ENCODE data around the gene CCDC186.

Gene CCDC186

GRCh38 chr10:114103284-114103683, 70.7 kb downstream of the CCDC186 start:
- peak; percentile 86 to 95 for DNase-seq

GRCh38 chr10:114102256-114102655, 71.7 kb downstream of the CCDC186 start:
- DNase-seq = peak; percentile 58 to 72

DNA sequence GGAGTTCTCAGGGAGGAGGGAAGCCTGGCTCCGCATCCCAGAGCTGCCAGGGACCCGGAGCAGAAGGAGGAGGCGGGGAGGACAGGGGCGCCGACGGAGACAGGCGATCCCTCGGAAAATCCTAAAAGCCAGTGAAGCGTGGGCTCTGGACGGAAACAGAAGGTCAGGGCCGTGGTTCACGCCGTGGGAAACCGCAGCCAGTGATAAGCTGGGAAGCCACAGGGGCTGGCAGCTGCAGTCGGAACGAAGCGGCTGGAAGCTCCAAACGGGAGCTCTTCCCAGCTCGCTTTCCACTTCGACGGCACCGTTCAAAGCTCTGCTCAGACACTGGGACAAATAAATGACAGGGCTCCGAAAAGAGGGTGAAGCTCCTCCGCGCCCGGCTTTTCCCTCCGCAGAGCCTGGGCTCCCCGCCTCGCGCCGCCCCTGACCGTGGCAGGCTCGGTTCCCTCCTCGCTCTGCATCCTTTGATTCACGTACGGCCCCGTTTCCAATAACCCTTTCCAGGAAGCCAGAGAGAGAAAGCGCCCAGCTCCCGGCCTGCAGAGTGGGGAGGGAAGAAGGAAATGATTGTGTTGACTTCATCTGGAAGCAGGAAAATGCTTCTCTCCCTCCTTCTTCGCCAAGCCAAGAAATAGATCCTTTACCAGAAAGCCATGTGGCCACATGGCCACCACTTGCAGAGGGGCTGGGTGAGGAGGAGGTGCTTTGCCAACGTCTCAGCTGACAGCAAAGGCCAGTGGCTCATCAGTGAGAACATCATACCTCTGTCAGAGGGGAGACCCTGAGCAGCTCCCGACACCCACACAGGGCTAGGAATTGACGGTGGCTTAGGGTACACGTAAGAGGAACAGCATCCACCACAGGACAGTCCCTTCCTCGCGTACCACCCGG, 72.9 kb downstream of the CCDC186 start:
- DNase-seq = peak; percentile 43 to 50

- no peak for DNase-seq
Observed at GRCh38 chr10:114096864-114097263, 77.1 kb downstream of the CCDC186 start.

DNA sequence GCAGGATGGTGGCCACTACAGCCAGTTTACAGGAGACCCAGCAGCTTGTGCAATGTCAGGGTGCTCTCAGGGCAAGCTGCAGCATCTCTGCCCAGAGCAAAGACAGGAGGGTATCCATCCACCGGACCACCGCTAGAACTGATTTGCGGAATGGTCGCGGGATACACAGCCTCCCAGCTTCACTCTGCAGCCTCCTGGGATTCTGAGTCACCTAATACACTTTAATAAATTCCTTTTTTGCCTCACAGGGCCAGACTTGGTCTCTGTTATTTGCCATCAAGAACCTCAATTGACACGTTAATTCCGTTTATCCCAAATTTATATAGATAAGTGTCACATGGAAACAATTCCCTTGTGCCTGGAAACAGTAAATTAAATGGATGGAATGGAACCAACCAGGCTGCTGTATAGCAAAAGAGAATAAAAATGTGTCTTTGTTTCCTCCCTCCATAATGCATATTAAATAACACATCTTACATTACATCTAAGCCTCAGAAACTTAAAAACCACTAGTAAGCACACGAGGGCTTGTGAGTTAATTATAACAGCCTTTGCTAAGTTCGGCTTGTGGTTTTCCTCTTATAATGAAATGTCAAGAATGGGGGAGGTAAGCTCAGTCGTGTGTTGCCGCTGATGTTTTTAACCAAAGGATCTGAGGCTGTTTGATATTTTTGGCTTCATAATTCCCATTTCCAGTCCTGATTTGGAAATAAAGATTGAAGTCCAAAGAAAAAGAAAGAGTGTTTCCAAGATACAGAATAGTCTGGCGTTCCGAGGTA, 78.3 kb downstream of the CCDC186 start:
- peak; percentile 95 to 96 for DNase-seq

DNA sequence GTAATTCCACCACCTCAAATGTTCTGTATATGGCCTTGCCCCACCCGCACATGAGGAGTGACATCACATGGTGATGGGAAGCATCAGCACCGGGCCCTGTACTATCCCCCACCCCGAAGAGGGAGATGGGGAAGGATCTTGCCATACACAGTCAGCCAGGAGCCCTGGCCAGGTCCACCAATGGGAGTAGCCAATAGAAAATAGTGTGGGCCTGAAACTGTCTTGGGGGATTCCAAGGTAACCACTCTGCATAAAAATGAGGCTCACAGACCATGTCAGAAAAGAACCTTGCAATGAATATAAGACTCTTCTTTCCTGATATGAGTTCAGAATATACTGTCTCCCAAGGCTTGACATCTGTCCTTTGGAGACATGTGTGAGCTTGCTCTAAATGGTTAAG, 79.2 kb downstream of the CCDC186 start:
- DNase-seq = no peak

GRCh38 chr10:114087655-114088054, 86.3 kb downstream of the CCDC186 start:
- peak; percentile 16 to 28 for DNase-seq

DNA sequence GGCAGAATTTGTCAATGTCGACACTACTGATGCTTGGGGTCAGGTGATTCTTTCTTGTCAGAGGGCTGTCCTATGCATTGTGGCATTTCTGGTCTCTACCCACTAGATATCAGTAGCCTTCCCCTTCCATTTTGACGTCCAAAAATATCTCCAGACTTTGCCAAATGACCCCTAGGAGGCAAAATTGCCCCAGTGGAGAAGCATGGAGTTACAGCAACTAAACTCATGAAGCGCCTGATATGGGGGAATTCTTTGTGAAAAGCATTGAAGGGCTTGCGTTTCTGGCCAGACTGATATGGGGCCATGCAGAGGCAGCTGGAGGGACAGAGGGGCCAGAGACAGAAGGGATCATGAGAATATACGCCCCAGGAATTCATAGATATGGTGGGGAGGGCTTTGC, 86.7 kb downstream of the CCDC186 start:
- peak; percentile 18 to 25 for DNase-seq

- peak in 1 of 2 experiments; percentile 30 for DNase-seq
Observed at GRCh38 chr10:114084215-114084614, 89.8 kb downstream of the CCDC186 start.

DNA sequence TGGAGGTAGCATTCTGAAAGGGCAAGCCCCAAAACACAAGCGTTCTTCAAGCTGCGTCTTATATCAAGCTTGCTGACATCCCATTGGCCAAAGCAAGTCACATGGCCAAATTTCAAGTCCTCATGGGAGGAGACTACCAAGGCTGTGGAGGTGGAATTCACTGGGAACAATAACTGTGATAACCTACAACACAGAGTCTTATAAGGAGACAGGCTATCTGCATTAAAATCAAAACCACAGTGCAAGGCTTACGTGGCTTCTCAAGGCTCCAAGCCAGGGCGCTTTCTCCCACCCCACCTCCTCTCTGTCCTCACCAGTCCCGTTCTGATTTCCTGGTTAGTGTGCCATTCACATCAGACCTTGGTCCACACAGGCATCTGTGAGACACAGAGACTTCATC, 91.0 kb downstream of the CCDC186 start:
- no peak for DNase-seq

- no peak for DNase-seq
Observed at GRCh38 chr10:114081911-114082583, 92.0 kb downstream of the CCDC186 start.

DNA sequence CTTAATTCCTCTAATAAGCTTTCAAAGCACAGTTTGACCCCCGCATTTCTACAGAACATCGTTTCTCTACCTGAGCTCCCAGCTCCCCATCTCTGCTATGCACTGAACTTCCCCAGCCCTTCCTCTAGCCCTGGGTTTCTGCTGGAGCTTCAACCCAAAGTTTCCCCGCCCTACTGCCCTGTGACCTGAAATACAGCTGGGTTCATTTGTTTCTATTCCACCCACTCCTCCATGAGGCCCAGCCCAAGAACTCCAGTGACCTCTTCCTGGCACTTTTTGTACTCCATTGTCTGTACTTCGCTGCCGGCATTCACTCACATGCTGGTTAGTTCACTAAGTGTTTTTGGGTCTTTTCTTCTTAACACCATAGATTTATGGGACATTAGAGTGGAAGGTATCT, 94.6 kb downstream of the CCDC186 start:
- DNase-seq = no peak

DNA sequence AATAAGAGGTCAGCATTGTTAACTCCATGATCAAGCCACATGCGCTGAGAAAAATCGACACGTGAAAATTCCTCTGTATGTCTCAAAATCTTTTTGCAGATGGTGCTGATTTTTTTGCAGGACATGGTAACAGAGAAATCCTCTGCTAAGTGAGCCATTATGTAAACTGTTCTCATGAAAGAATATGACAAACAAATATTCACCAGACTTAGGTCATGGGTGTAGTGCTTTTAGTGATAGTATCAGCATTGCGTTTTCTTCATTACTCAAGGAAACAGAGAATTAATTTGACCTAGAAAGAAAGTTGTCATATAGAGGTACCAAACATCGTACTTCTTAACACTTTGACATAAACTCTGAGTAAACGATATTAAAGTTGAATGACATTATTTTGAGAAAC, 95.7 kb downstream of the CCDC186 start:
- DNase-seq = no peak

DNA sequence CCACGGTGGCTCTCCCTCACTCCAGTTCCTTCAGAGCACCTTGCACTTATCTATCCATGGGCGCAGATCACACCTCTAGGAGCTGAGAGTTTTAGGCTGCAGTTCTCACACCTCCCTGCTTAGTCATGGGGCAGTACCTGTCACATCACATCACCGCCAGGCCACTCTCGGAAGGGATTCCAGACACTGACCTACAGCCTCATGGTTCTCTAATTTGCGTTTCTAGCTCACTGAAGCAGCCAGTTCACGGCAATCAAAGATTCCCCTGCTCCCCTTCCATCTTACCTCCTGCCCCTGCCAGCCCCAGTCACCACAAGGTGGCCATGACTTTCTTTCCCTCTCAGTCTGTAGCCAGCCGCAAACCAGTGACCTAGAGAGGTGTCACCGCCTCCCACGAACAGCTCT, 96.2 kb downstream of the CCDC186 start:
- DNase-seq = no peak

GRCh38 chr10:114077347-114077746, 96.7 kb downstream of the CCDC186 start:
- no peak for DNase-seq

DNA sequence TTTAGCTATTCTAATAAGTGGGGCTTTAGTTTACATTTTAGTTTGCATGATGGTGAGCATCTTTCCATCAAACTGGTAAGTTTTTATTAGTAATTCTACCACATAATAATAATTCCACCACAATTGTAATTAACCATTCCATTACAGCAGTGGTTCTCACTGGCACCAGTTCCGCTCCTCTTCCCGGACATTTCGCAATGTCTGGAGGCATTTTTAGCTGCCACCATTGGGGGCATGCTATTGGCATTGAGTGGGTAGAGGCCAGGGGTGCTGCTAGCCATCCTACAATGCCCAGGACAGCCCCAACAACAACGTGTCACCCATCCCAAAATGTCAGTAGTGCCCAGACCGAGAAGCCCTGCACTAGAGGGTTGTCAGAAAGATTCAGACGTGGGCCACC, 98.9 kb downstream of the CCDC186 start:
- no peak for DNase-seq

DNA sequence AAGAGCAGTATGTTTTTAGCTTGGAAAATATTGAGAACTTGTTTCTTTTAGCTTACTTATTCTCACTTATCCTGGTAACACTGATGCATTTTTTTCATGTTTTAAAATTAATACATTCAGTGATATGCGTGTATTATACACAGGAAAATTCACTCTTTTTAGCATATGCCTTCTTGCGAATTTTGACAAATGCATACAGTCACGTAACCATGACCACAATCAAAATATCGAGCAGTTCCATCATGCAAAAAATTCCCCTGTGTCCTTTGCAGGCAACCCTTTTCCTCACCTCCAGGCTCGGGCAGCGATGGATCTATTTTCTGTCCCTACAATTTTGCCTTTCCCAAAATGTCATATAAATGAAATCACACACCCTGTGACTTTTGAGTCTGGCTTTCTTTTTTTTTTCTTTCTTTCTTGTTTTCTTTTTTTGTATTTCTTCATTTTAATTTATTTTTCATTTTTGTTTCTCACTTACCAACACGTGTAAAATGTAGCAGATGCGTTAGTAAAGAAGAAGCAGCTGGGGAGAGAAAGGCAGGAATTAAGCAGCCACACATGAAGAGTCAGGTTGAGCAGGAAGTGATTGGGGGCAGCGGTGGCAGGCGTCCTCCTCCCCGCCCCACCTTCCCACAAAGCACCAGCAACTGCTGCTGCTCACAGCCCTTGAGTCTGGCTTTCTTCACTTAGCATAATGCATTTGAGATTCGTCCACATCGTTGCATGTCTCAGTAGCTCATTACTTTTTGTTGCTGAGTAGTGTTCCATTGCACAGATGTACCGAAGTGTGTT, 100.4 kb downstream of the CCDC186 start:
- peak; percentile 81 to 86 for DNase-seq

DNA sequence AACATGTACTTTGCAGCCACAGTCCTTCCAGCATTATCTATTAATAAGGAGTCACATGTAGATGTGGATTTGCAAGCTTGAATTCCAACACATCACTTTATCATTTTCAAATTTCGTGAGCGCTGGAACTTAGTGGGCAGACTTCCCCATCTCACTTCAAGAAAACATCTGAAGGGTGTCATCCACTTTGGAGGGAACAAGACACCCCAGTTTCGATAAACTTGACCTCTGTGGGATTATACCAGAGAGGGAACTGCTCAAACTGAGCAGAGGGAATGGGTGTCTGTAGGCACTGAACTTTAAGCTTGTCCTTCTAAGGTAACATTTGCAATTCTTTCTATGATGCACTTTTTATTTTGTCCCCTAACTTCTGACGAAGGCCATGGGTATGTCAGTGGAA, 102.8 kb downstream of the CCDC186 start:
- DNase-seq = no peak

Measured in Kasumi-1 (cell line).